Upper lobe of left lung (tissue), 6 donors: ENCODE data around the gene CTU2. TPM values are rescaled to one million over a fixed set of nuclear protein-coding genes. Genes with fewer than 3 reads are reported as not detected.

Experiments
- ATAC-seq, 2 donors: fragments of 200-7000 bp; cut with Tn5 transposase; one replicate each; pipeline ENCODE4 v1.9.1; 2022; ENCODE audit warnings: mild to moderate bottlenecking in 2 of 2, moderate library complexity in 2 of 2; ENCODE audit not compliant: low FRiP score in 2 of 2
- DNase-seq, 2 donors: peaks; one replicate each; pipeline ENCODE4 v3.0.0-alpha.2; 2019 to 2020
- H3K27ac ChIP-seq, 4 donors: fragments of 200-600 bp; sonication (generic); one replicate each; pipeline ENCODE4 v1.5.1; 2016 to 2019
- H3K27me3 ChIP-seq, 4 donors: fragments of 200-600 bp; sonication (generic); one replicate each; pipeline ENCODE4 v1.5.1; 2017 to 2019
- H3K36me3 ChIP-seq, 4 donors: fragments of 200-600 bp; sonication (generic); one replicate each; pipeline ENCODE4 v1.5.1; 2016 to 2019
- H3K4me1 ChIP-seq, 4 donors: fragments of 200-600 bp; sonication (generic); one replicate each; pipeline ENCODE4 v1.5.1; 2018 to 2019
- H3K4me3 ChIP-seq, 4 donors: fragments of 200-600 bp; sonication (generic); one replicate each; pipeline ENCODE4 v1.5.1; 2017 to 2019; ENCODE audit warnings: mild to moderate bottlenecking in 2 of 4, moderate library complexity in 1 of 4
- H3K9me3 ChIP-seq, 4 donors: fragments of 200-600 bp; sonication (generic); one replicate each; pipeline ENCODE4 v1.5.1; 2018 to 2019
- EP300 ChIP-seq, 4 donors: sonication (generic); formaldehyde crosslinking; IDR thresholded peaks; one replicate each; pipeline ENCODE4 v1.5.1; 2017; ENCODE audit warnings: antibody characterized with exemption in 4 of 4, control low read depth in 2 of 4
- POLR2A ChIP-seq, 4 donors: fragments of 450-650 bp; IDR thresholded peaks; one replicate each; pipeline ENCODE4 v1.5.1; 2016 to 2017; ENCODE audit warnings: antibody characterized with exemption in 4 of 4, mild to moderate bottlenecking in 2 of 4
- POLR2AphosphoS5 ChIP-seq, 2 donors: sonication (generic); formaldehyde crosslinking; IDR thresholded peaks; one replicate each; pipeline ENCODE4 v1.5.1; 2017; ENCODE audit warnings: antibody characterized with exemption in 2 of 2
- WGBS, 2 donors: methylation state at CpG; one replicate each; pipeline ENCODE4 v1.1.5; 2017 to 2018; 5-methylcytosine and 5-hydroxymethylcytosine counted together
- total RNA-seq, 6 donors: library from RNA; depleted of rRNA in 4 of 6; stranded (reverse); fragments of >200 nt in 4 of 6; gene quantifications; one replicate each; pipeline versions ENCODE4 v1.1.0 to v1.2.1, GENCODE V29; 2016 to 2021
- TF ChIP-seq, protein P1 (sequence below), 6 experiments: fragments of 450-650 bp in 4 of 6; fragments of 200-600 bp in 2 of 6; sonication (generic) in 2 of 6; IDR thresholded peaks; one replicate each; pipeline ENCODE4 v1.5.1; 2016 to 2019; ENCODE audit warnings: antibody characterized with exemption in 6 of 6
- donor health status: DM: no; HTN: no; CAD: no; lungs with moderate emphysema.
- donor health status: DM: no; HTN: yes; CAD: no; lungs with severe emphysema.

Gene CTU2
- total RNA-seq, 6 donors from 2014 or later, result 9.4 to 31.4 (median 20.6) TPM

DNA sequence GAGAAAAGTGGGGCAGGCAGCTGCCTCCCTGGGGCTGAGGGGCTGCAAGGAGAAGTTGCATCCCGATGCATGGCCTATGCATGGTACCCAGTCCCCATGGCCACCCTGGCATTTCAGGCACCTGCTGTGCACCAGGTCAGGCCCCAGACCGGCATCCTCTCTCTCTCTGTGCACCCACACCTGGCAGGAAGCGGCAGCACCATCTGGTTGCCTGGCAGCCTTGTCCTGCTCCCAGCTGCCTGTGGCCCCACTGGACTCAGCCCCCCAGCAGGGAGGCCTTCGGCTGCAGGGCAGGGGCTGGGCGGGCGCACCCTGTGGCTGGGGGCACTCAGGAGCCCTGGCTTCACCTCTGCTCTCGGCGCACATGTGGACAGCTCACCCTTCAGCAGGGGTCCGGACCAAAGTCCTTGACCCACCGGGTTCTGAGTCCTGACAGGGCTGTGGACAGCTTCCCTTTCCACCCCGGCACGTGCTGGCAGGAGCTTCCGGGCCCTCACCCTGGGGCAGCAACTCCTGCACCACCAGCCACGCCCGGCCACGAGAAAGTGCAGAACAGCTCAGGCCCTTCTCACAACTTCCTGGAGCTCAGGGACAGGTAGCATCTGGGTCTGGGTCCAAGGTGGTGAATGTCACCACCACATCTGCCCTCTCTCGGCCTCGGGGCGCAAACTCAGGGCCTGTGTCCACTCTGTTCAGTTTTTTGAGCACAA is 36.7 kb downstream of the CTU2 start:
- Histone ChIP-seq H3K27me3 (no peaks in the 10 kb centered on the region), H3K4me1 (peaks cover 26 to 34% (median 33%) of the 10 kb centered on the region in 4 donors), H3K27ac (no peak overlapping the region), H3K9me3 (no peaks in the 10 kb centered on the region), H3K36me3 (peaks cover 0 to 54% (median 33%) of the 10 kb centered on the region in 4 donors), H3K4me3 (no peak overlapping the region)
- ATAC-seq, result no peak
- 0 to 95% methylated on average over 1 to 13 of the region's 19 CpGs for WGBS, 2 donors
- DNase-seq, result peak in 1 of 2 donors; percentile 71
- no peak for TF ChIP-seq POLR2AphosphoS5 (IDR thresholded peaks at IDR 0.05)
- TF ChIP-seq, protein P1, sequence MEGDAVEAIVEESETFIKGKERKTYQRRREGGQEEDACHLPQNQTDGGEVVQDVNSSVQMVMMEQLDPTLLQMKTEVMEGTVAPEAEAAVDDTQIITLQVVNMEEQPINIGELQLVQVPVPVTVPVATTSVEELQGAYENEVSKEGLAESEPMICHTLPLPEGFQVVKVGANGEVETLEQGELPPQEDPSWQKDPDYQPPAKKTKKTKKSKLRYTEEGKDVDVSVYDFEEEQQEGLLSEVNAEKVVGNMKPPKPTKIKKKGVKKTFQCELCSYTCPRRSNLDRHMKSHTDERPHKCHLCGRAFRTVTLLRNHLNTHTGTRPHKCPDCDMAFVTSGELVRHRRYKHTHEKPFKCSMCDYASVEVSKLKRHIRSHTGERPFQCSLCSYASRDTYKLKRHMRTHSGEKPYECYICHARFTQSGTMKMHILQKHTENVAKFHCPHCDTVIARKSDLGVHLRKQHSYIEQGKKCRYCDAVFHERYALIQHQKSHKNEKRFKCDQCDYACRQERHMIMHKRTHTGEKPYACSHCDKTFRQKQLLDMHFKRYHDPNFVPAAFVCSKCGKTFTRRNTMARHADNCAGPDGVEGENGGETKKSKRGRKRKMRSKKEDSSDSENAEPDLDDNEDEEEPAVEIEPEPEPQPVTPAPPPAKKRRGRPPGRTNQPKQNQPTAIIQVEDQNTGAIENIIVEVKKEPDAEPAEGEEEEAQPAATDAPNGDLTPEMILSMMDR (IDR thresholded peaks at IDR 0.05), result no peak
- TF ChIP-seq EP300 (IDR thresholded peaks at IDR 0.05), result no peak
- no peak for TF ChIP-seq POLR2A (IDR thresholded peaks at IDR 0.05)

DNA sequence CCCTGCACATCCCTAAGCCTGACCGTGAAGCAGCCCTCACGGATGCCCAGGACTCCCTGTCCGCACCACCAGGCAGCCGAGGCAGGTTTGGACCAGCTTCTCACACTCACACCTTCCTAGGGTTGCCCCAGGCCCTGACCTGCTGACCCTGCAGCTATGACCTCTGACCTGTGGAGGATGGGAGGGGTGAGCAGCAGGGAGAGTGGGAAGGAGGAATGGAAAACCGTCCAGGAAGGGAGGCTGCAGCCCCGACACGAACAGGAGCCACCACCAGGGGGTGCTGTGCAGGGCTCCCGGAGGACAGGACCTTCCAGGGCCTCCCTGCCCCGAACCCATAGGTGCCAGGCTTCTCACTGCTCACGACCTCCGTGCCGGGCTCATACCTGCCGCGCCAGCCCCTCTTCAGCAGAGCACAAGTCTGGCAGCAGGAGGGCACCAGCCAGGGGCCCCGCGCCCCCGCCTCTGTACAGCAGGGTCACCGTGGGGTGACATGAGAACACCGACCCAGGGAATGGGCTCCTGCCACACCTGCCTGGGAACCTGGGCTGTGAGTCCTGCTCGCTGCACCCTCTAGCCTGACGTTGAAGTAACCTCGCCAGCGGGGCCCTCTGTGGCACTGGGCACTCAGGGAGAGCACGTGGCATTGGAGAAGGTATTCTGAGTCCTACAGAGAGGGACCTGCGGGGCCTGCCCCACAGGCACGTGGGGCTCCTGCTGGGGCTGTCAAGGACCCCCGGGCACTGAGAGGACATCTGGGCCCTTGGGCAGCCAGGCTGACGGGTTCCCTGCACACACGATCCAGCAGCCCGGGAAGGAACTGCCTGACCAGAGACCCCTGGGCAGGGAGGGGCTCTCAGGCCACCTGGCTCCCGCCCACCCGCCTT is 37.6 kb downstream of the CTU2 start:
- DNase-seq (peak; percentile 79 to 89), ATAC-seq (peak; percentile 77)
- Histone ChIP-seq H3K27ac (peak overlapping the region in 2 of 4 donors; percentile 43 to 65), H3K4me3 (no peak overlapping the region), H3K27me3 (no peaks in the 10 kb centered on the region), H3K4me1 (peaks cover 26 to 34% (median 33%) of the 10 kb centered on the region in 4 donors), H3K9me3 (no peaks in the 10 kb centered on the region), H3K36me3 (peaks cover 0 to 51% (median 31%) of the 10 kb centered on the region in 4 donors)
- WGBS, 2 donors, result 56 to 82% methylated on average over 8 to 17 of the region's 32 CpGs
- TF ChIP-seq EP300 (IDR thresholded peaks at IDR 0.05), result no peak
- TF ChIP-seq, protein P1 (IDR thresholded peaks at IDR 0.05), result peak; percentile 86 to 94 (median 92)
- no peak for TF ChIP-seq POLR2A (IDR thresholded peaks at IDR 0.05)
- TF ChIP-seq POLR2AphosphoS5 (IDR thresholded peaks at IDR 0.05), result peak in 1 of 2 donors; percentile 26

DNA sequence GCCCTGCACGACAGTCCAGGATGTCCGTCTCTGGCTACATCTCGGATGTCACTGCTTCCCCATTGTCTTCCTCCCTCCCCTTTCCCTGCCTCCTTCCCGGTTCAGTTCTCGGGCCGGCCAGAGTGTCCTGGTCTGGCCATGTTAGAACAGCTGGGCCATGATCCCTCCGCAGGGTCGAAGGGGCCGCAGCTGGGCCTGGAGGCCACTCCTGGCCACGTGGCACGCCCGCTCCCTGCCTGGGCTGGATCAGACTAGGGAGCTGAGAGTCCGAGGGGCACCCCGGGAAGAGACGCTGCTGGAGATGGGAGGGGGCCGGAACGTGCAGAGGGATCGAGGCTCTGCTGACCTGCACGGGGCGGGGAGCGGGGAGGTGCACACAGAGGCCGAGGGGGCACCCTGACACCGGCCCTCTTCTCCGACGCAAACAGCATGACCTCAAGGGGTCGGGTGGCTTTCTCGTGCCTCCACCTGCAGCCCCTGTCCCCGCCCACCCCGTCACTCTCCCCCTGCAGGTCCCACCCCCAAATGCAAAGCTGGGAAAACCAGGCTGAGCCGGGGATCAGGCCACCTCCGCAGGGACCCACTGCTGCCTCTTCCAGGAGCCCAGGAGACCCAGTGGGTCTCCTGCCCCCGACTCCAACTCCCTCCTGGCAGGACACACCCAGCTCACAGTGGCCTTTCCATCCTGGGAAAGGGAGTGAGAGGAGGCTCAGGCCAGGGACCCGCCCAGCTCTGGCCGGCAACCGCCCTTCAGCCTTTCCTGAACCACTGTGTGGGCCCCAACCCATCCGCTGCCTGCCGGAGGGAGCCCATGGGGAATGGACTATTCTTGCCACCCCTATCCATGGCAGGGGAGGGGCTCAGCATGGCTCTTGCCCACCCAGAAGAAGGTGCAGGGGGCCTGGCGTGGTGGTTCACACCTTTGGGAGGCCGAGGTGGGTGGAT is 38.5 kb downstream of the CTU2 start:
- Histone ChIP-seq H3K4me3 (no peak overlapping the region), H3K9me3 (no peaks in the 10 kb centered on the region), H3K36me3 (peaks cover 0 to 44% (median 27%) of the 10 kb centered on the region in 4 donors), H3K27ac (peak overlapping the region in 2 of 4 donors; percentile 43 to 65), H3K4me1 (peaks cover 26 to 34% (median 33%) of the 10 kb centered on the region in 4 donors), H3K27me3 (no peaks in the 10 kb centered on the region)
- no peak for TF ChIP-seq POLR2AphosphoS5 (IDR thresholded peaks at IDR 0.05)
- ATAC-seq, result no peak
- WGBS, 2 donors, result 71 to 72% methylated on average over 16 to 36 of the region's 39 CpGs
- peak in 1 of 2 donors; percentile 57 for DNase-seq

DNA sequence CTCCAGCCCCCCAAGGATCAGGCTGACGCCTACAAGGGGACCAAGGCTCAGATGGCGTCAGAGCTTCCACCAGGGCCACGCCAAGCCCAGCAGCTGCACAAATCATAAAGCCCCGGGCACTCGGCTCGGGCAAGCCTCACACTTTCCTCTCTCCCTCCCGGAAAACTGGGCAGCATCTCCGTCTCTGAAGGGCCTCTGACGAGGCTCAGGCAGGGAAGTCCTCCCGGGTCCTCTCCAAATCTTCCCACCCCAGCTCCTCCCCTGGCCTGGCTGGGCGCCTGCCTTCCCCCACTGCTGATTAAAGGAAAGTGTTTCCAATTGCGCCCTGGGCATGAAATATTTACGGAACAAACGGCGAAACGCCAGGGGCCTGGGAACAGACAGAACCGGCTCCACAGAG is 40.2 kb downstream of the CTU2 start:
- H3K27ac ChIP-seq, result peak overlapping the region in 2 of 4 donors; percentile 42 to 48
- TF ChIP-seq, protein P1 (IDR thresholded peaks at IDR 0.05), result no peak
- TF ChIP-seq POLR2AphosphoS5 (IDR thresholded peaks at IDR 0.05) (no peak), EP300 (IDR thresholded peaks at IDR 0.05) (no peak), POLR2A (IDR thresholded peaks at IDR 0.05) (no peak)
- DNase-seq (peak in 1 of 2 donors; percentile 75), ATAC-seq (peak in 1 of 2 donors; percentile 5)
- WGBS, 2 donors, result 52 to 61% methylated on average over 17 of the region's 17 CpGs
- no peaks in the 10 kb centered on the region for H3K9me3 ChIP-seq
- no peaks in the 10 kb centered on the region for H3K27me3 ChIP-seq
- peaks cover 0 to 35% (median 12%) of the 10 kb centered on the region in 4 donors for H3K36me3 ChIP-seq
- no peak overlapping the region for H3K4me3 ChIP-seq
- peaks cover 26 to 34% (median 33%) of the 10 kb centered on the region in 4 donors for H3K4me1 ChIP-seq
